Naive B cell (primary cell): ENCODE measurements around the gene KHK. TPM values are rescaled to one million over a fixed set of nuclear protein-coding genes. Genes with fewer than 3 reads are reported as not detected.
A peak's percentile ranks its signal among the peaks of the same experiment; 100 is the strongest.
"Not testable (repeated sequence)": the region's sequence is repeated elsewhere in the genome, so short reads cannot be mapped to it uniquely, and the experiment has no call there.

Experiments used
- ATAC-seq, 2 donors: fragments of 150-1000 bp; cut with Tn5 transposase; 2 replicates each; pipeline ENCODE4 v1.10.0; 2021; ENCODE audit warnings: low read depth in 2 of 2, mild to moderate bottlenecking in 2 of 2, moderate library complexity in 2 of 2
- DNase-seq: peaks from one replicate; pipeline ENCODE4 v3.0.0; 2022
- H3K27ac Mint-ChIP-seq, 6 donors: one replicate each; pipeline ENCODE4 v1.8.0; 2020 to 2022; ENCODE audit warnings: mild to moderate bottlenecking in 6 of 6, mixed read lengths in 6 of 6, moderate library complexity in 5 of 6, inconsistent platforms in 2 of 6
- H3K27me3 Mint-ChIP-seq, 3 donors: one replicate each; pipeline ENCODE4 v1.8.0; 2021 to 2022; ENCODE audit warnings: mixed read lengths in 3 of 3, mild to moderate bottlenecking in 1 of 3
- H3K36me3 Mint-ChIP-seq, 2 donors: one replicate each; pipeline ENCODE4 v1.8.0; 2020 to 2022; ENCODE audit warnings: mixed read lengths in 2 of 2, inconsistent platforms in 1 of 2, mild to moderate bottlenecking in 1 of 2
- H3K4me1 Mint-ChIP-seq, 3 donors: one replicate each; pipeline ENCODE4 v1.8.0; 2020 to 2022; ENCODE audit warnings: mixed read lengths in 3 of 3, inconsistent platforms in 1 of 3, mild to moderate bottlenecking in 1 of 3, moderate library complexity in 1 of 3
- H3K4me3 Mint-ChIP-seq, 8 donors: one replicate each; pipeline ENCODE4 v1.8.0; 2020 to 2022; ENCODE audit warnings: mild to moderate bottlenecking in 8 of 8, mixed read lengths in 8 of 8, moderate library complexity in 8 of 8, inconsistent platforms in 2 of 8
- H3K9me3 Mint-ChIP-seq, 7 donors: one replicate each; pipeline ENCODE4 v1.8.0; 2020 to 2022; ENCODE audit warnings: mixed read lengths in 7 of 7, mild to moderate bottlenecking in 5 of 7, inconsistent platforms in 2 of 7, moderate library complexity in 1 of 7
- polyA plus RNA-seq, 6 donors: library from polyadenylated mRNA; unstranded; fragments of 300-500 nt; fragmentation: Illumina TruSeq; gene quantifications; one replicate each; pipeline ENCODE4 v1.2.3, GENCODE V29; 2021; ENCODE audit warnings: low read depth in 6 of 6

The KHK gene
- polyA plus RNA-seq, 6 donors from 2014 or later = 3.3 to 8.9 (median 5.6) TPM

DNA sequence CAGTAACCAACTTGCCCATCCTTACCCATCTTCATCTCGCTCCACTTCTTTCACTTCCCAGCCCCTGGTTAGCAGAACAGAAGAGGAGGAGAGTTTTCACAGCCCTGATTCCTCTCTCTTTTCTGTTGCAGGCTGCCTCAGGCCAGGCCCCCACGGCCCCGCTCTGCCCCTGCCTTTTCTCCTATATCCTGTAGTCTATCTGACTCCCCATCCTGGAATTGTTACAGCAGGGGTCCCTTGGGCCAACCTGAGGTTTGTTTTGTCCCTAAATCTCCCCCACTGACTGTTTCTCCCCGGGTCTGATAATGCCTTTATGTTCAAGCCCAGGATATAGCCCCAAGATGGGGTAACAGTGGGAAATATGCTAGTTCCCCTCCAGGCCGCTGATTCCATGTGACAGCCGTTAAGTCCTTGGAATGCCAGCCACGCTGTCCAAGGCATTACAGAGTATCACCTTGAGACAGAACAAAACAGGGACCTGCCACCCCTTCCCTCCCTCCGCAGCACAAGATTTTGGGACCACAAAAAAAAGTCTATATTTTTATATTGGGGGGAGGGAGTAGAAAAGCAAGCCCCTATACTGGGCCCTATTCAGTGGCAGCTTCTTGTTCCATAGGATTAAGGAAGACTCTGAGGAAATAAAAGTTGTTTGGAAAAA, 16.5 kb upstream of the KHK start:
- DNase-seq = no peak
- Mint-ChIP-seq H3K36me3 (no peaks in the 10 kb centered on the region), H3K4me1 (peaks cover 41 to 70% (median 66%) of the 10 kb centered on the region in 3 donors), H3K4me3 (peak overlapping the region; percentile 95 to 98 (median 97)), H3K9me3 (no peaks in the 10 kb centered on the region), H3K27me3 (no peaks in the 10 kb centered on the region), H3K27ac (peak overlapping the region in 3 of 6 donors; percentile 74 to 92 (median 76))
- ATAC-seq = no peak

DNA sequence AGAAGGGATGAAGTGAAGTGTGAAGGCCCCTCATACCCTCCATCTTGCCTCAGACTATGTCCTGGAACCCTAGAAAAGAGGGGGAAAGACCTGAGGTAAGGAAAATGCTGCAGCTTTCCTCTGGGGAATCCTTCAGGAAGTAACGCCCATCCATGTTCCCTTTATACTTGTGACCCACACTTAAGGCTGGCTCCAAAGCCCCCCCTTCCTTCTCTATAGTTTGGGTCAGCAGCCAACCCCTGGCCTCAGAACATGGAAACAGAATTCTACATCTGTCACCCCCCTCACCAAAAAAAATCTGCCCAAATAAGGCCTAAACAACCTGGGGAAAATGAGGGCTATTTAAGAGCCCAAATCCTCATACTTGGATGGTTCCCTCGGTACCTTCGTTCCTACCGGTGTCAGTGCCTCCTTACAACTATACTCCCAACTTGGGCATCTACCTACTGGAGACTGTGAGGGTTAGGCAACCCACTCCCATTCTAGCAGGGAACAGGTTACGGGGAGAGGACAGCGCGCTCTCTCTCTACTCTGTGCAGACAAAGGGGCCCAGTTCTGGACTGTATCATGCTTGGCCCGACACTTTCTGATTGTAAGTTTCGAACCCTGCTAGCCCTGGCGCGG, 15.8 kb upstream of the KHK start:
- Mint-ChIP-seq H3K27me3 (no peaks in the 10 kb centered on the region), H3K4me1 (peaks cover 41 to 72% (median 70%) of the 10 kb centered on the region in 3 donors), H3K36me3 (no peaks in the 10 kb centered on the region), H3K27ac (peak overlapping the region; percentile 92 to 99 (median 97)), H3K9me3 (no peaks in the 10 kb centered on the region), H3K4me3 (peak overlapping the region; percentile 95 to 98 (median 97))
- ATAC-seq (peak; percentile 1 to 6), DNase-seq (no peak)

DNA sequence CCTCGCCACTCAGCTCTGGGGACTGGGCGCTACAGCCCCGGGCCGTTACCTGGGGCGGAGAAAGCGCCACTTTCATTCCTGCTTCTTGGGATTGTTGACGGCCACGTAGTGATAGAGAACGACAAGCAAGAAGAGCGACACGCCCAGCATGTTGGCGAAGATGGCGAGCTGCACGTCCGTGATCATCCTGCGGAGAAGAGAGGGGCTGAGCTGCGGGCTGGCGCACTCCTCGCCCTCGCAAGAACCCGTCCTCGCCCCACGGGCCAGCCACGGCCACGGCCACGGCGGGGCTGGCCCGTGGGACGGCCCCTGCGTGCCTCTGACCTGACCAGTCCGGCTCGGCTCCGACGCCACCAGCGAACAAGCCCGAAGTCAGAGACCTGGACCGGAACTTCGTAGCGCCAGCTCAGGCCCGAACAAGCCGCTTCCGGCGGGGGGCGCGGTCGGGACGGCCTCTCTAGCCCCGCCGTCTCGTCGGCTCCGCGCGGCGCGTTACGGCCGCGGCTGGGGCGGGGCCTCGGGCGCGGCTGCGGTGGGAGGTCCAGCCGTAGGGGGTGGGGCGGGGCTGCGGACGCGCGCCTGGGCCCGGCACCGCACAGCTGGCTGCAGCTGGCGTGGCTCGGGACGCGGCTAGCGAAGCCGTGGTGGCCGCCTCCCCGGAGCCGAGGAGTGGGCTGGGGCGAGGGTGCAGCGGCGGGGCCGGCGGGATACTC, 15.1 kb upstream of the KHK start, which contains the start of gene OST4:
Gene OST4 (minus strand): TSS at position 378 of the 713 bp plus-strand sequence.
- H3K9me3 Mint-ChIP-seq = no peaks in the 10 kb centered on the region
- peak within 1 kb of the TSS; percentile 95 to 98 (median 97) for H3K4me3 Mint-ChIP-seq
- H3K4me1 Mint-ChIP-seq = peaks cover 45 to 75% (median 67%) of the 10 kb centered on the region in 3 donors
- ATAC-seq (peak; percentile 92), DNase-seq (peak; percentile 92)
- no peaks in the 10 kb centered on the region for H3K27me3 Mint-ChIP-seq
- H3K27ac Mint-ChIP-seq = peak within 1 kb of the TSS; percentile 92 to 99 (median 97)
- no peaks in the 10 kb centered on the region for H3K36me3 Mint-ChIP-seq

DNA sequence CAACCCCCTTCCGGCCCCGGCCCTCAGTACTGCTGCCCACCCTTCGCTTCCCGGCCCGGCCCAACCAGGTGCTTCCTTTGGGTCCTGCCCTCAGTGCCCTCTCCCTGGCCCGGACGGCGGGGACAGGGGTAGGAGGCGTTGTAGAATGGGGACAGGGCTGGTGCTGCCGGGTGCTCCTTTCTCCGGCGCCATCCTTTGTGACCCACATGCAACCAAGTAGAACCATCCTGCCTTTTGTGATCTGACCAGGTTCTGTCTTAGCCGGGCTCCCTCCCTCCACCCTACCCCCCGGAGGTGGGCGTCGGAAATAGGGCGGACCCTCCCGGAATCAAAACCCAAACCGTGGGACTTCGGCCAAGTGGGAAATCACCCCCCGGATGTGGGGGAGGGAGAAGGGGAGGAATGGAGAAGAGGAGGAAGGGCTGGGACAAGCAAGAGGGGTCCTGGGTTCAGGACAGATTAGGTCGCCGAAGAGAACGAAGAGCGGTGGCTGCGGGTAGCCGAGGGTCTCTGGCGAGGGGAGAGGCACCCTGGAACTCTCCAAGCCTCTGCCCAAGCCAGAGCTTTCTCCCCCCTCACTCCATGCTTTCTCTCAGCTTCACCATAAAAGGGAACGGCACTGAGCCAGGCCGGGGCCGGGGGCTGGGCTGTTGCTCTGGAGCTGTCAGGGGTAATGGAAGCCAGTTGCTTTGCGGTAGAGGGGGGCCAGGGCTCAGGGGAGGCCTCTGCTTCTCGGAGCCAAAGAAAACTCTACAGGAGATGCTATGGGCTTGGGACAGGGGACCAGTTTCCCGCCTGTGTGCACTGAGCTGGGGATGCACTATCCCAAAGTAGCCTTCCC, 14.4 kb upstream of the KHK start:
- ATAC-seq = peak in 1 of 2 donors; percentile 8
- Mint-ChIP-seq H3K36me3 (no peaks in the 10 kb centered on the region), H3K4me1 (peaks cover 49 to 77% (median 69%) of the 10 kb centered on the region in 3 donors), H3K9me3 (no peaks in the 10 kb centered on the region), H3K4me3 (peak overlapping the region; percentile 74 to 98 (median 88)), H3K27me3 (no peaks in the 10 kb centered on the region), H3K27ac (peak overlapping the region in 4 of 6 donors; percentile 26 to 92 (median 85))
- no peak for DNase-seq

DNA sequence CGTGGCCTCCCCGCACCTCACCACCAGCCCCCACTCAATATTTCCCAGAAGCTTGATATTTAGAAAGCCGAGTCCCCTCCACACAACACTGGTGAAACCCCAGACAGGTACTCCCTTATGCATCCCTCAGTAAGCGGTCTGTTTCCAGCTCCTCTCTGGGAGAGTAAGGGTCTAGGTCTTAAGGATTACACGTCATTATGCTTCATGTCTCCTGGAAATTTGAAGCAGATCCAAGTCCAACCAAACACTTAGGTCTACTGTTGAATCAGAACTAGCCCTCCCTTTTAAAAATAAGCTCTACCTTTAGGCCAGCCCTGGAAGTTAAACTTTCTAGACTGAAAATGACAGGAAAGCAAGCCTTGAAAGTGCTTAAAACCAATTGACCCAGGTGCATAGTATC, 13.7 kb upstream of the KHK start:
- H3K27me3 Mint-ChIP-seq = no peaks in the 10 kb centered on the region
- no peaks in the 10 kb centered on the region for H3K9me3 Mint-ChIP-seq
- peaks cover 55 to 78% (median 70%) of the 10 kb centered on the region in 3 donors for H3K4me1 Mint-ChIP-seq
- DNase-seq (no peak), ATAC-seq (no peak)
- no peaks in the 10 kb centered on the region for H3K36me3 Mint-ChIP-seq
- peak overlapping the region in 5 of 6 donors; percentile 64 to 92 (median 72) for H3K27ac Mint-ChIP-seq
- peak overlapping the region; percentile 63 to 98 (median 88) for H3K4me3 Mint-ChIP-seq

DNA sequence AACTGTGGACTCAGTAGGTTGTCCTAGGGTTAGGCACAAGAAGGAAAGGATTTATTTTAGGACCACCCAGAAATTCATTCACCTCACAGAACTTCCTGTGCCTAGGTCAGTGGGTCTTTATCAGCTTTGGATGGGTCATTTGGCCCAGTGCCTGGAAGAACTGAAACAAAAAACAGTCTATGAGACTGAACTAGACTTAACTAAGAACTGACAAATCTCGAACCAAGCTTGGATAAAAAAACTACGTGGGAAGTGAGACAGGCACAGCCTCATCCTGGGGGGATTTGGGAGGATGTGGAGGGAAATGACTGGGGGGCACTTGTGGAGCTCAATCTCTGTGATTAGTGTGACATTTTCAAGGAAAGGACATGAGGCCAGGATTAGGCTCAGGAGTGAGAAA, 12.8 kb upstream of the KHK start:
- peaks cover 56 to 70% (median 69%) of the 10 kb centered on the region in 3 donors for H3K4me1 Mint-ChIP-seq
- H3K27me3 Mint-ChIP-seq = peaks cover 0 to 5% (median 0%) of the 10 kb centered on the region in 3 donors
- ATAC-seq = no peak
- H3K36me3 Mint-ChIP-seq = no peaks in the 10 kb centered on the region
- H3K27ac Mint-ChIP-seq = peak overlapping the region in 4 of 6 donors; percentile 50 to 87 (median 66)
- peak overlapping the region in 4 of 8 donors; percentile 13 to 98 (median 32) for H3K4me3 Mint-ChIP-seq
- DNase-seq = no peak
- H3K9me3 Mint-ChIP-seq = no peaks in the 10 kb centered on the region

DNA sequence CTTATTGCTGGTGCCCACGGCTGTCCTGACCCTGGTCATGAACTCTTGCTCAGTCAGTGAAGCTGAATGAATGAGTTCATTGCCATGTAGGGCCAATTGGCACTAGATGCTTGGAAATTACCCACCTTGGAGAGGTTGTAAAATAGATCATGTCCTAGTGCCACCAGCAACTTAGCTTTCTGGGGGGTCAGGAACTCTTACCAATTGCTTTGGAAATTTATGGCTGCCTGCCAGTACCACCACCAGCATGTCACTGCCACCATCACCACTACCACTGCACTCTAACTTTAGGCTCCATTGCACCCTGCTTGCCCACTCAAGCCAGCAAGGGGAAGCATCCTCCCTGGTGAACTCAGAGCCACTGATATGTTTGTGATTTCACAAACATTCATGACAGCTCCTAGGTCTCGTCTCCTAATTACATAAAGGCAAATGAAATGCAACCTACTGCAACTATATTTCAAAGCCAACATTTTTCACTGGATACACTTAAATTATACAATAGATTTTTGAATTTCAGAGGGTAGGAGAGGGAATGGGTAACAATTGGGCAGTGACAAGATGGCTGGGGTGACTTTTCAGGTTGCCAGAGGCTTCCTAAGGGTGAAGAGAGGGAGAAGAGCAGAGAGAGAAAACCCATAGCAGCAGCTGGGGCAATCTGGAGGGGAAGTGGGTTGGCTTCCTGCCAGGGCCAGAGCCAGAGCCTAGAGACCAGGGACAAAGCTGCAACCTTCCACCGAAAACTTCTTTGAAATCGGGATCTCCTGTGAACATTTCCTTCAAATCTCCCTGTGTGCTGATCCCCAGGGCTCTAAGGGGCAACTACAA, 11.6 kb upstream of the KHK start:
- Mint-ChIP-seq H3K4me3 (peak overlapping the region in 6 of 8 donors; percentile 13 to 76 (median 66)), H3K4me1 (peaks cover 45 to 60% (median 58%) of the 10 kb centered on the region in 3 donors), H3K36me3 (no peaks in the 10 kb centered on the region), H3K27me3 (peaks cover 0 to 9% (median 0%) of the 10 kb centered on the region in 3 donors), H3K9me3 (no peaks in the 10 kb centered on the region), H3K27ac (peak overlapping the region in 4 of 6 donors; percentile 17 to 87 (median 25))
- DNase-seq (peak; percentile 38), ATAC-seq (no peak)

DNA sequence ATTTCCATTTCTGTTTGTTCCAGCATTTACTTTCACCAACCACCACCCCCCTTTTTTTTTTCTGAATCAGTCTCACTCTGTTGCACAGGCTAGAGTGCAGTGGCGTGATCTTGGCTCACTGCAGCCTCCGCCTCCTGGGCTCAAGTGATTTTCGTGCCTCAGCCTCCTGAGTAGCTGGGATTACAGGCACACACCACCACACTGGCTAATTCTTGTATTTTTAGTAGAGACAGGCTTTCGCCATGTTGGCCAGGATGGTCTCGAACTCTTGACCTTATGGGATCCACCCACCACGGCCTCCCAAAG, 11.1 kb upstream of the KHK start:
- not testable (repeated sequence) for ATAC-seq, H3K36me3 Mint-ChIP-seq, DNase-seq, H3K9me3 Mint-ChIP-seq
- Mint-ChIP-seq H3K27me3 (peaks cover 0 to 12% (median 0%) of the 10 kb centered on the region in 3 donors), H3K4me1 (peaks cover 47 to 60% (median 53%) of the 10 kb centered on the region in 3 donors), H3K27ac (peak overlapping the region in 4 of 6 donors; percentile 10 to 87 (median 54)), H3K4me3 (peak overlapping the region in 6 of 8 donors; percentile 13 to 76 (median 62))

DNA sequence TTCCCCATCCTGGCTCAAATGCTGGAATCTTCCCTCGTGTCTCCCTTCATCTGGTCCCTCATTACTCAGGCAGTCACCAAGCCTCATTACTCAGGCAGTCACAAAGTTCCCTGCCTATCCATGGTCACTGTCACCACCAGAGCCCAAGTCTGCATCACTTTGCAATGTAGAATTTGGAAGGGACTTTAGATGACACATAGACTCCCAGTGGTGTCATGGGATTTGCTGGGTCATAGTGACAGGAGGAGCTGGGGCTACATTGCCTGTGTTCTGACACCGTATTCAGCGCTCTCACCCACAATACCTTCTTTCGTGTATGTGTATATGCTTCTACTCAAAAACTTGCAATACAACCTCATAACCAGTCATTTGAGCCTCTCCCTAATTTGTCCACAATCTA, 10.2 kb upstream of the KHK start:
- Mint-ChIP-seq H3K27me3 (peaks cover 0 to 12% (median 0%) of the 10 kb centered on the region in 3 donors), H3K4me3 (peak overlapping the region in 4 of 8 donors; percentile 11 to 79 (median 28)), H3K9me3 (no peaks in the 10 kb centered on the region), H3K27ac (peak overlapping the region in 2 of 6 donors; percentile 26 to 62), H3K4me1 (peaks cover 48 to 60% (median 53%) of the 10 kb centered on the region in 3 donors), H3K36me3 (no peaks in the 10 kb centered on the region)
- ATAC-seq (no peak), DNase-seq (no peak)

DNA sequence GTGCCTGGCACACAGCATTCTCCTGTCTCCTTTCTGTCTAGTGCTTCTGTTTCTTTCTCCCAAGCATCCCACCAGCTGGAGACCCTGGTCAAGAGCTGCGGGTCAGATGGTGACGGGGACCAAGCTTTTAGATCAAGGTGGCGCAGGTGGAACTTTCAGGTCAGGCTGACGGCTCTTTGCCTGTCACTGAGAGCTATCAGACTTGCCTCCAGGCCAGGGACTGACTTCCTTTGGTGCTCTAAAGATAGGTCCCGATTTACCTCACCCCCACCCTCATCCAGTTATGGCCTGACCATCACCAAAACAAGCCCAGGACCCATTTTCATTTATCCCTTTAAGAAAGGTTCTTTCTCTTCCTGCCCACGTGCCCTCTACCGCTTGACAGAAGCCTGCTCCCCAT, 9.3 kb upstream of the KHK start:
- DNase-seq (no peak), ATAC-seq (no peak)
- H3K27me3 Mint-ChIP-seq = peaks cover 0 to 12% (median 0%) of the 10 kb centered on the region in 3 donors
- peaks cover 51 to 61% (median 54%) of the 10 kb centered on the region in 3 donors for H3K4me1 Mint-ChIP-seq
- peak overlapping the region in 1 of 8 donors; percentile 73 for H3K4me3 Mint-ChIP-seq
- no peaks in the 10 kb centered on the region for H3K9me3 Mint-ChIP-seq
- no peaks in the 10 kb centered on the region for H3K36me3 Mint-ChIP-seq
- peak overlapping the region in 1 of 6 donors; percentile 26 for H3K27ac Mint-ChIP-seq

DNA sequence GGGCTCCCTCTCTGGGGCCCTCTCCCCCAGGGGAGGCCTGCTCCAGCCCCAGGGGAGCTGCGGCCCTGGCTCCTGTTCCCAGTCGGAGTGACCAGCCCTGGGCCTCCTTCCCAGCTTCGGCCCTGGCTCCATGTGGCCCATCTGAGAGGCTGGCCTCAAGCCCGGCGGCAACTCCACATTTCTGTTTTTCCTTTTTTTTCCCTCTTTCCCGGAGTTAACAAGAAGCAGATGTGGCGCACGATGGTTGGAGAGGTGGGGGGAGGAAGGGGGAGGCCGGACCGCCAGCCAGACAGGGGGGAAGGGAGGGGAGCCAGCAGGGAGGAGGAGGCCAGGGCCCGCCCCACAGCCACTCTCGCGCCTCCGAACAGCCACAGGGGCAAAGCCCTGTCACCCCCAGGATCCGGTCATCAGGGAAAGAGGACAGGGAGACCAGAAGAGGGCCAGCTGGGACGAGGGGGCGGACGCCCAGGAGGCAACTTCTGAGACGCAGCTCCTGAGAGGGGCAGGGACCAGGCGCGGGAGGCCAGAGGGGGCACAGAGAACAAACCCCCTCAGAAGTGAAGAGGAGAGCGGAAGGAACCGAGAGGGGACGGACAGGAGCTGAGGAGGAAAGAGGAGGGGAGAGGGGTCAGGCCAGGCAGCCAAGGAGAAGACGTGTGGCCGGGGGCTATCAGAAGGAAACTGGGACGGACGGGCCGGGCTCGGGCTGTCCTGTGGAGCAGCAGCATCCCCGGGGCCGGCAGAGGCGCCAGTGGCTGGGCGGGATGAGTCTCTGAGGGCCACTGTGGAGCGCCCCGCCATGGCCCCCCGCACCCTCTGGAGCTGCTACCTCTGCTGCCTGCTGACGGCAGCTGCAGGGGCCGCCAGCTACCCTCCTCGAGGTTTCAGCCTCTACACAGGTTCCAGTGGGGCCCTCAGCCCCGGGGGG, 8.0 kb upstream of the KHK start, which contains the start of gene EMILIN1:
Gene EMILIN1 (plus strand): TSS at position 349 of the 928 bp plus-strand sequence. CDS start 451 bp downstream, at position 800.
- peaks cover 48 to 59% (median 53%) of the 10 kb centered on the region in 3 donors for H3K4me1 Mint-ChIP-seq
- peak within 1 kb of the TSS in 2 of 8 donors; percentile 54 to 73 for H3K4me3 Mint-ChIP-seq
- H3K27ac Mint-ChIP-seq = peak within 1 kb of the TSS in 1 of 6 donors; percentile 18

More for the DNA sequence above, 8.0 kb upstream of the KHK start, which contains the start of gene EMILIN1:
- ATAC-seq (no peak), DNase-seq (no peak)
- Mint-ChIP-seq H3K27me3 (peaks cover 0 to 12% (median 0%) of the 10 kb centered on the region in 3 donors), H3K36me3 (no peaks in the 10 kb centered on the region), H3K9me3 (no peaks in the 10 kb centered on the region)
